NCI-H2171 treated with DMSO at 0.1 percent for 48 hours (cell line): ENCODE measurements around the gene RNU6-8.

Source experiments
- DNase-seq: peaks from one replicate; lab custom pipeline; 2025; lab: John Stamatoyannopoulos, UW

The RNU6-8 gene

GRCh38 chr14:32202998-32203882 is at the start of gene RNU6-8:
Gene RNU6-8 (minus strand): TSS chr14:32203269.
- DNase-seq: peak; percentile 94

- peak; percentile 87 for DNase-seq
Observed at GRCh38 chr14:32252030-32252670, 49.1 kb upstream of the RNU6-8 start.

- DNase-seq: no peak
Observed at GRCh38 chr14:32251530-32251929, 48.5 kb upstream of the RNU6-8 start.

- DNase-seq: no peak
Observed at GRCh38 chr14:32250681-32251080, 47.6 kb upstream of the RNU6-8 start.

- DNase-seq: no peak
Observed at GRCh38 chr14:32249780-32250179, 46.7 kb upstream of the RNU6-8 start.

GRCh38 chr14:32249371-32249770 is 46.3 kb upstream of the RNU6-8 start:
- no peak for DNase-seq

GRCh38 chr14:32246751-32247150 is 43.7 kb upstream of the RNU6-8 start:
- DNase-seq: no peak

GRCh38 chr14:32244404-32244803 is 41.3 kb upstream of the RNU6-8 start:
- no peak for DNase-seq

GRCh38 chr14:32233260-32233659 is 30.2 kb upstream of the RNU6-8 start:
- no peak for DNase-seq

GRCh38 chr14:32232481-32232880 is 29.4 kb upstream of the RNU6-8 start:
- DNase-seq: no peak

- DNase-seq: no peak
Observed at GRCh38 chr14:32230695-32231280, 27.7 kb upstream of the RNU6-8 start.

- no peak for DNase-seq
Observed at GRCh38 chr14:32230181-32230580, 27.1 kb upstream of the RNU6-8 start.

GRCh38 chr14:32226056-32226455 is 23.0 kb upstream of the RNU6-8 start:
- DNase-seq: no peak

GRCh38 chr14:32225378-32225920 is 22.4 kb upstream of the RNU6-8 start:
- no peak for DNase-seq

GRCh38 chr14:32224737-32225377 is 21.8 kb upstream of the RNU6-8 start:
- peak; percentile 92 for DNase-seq

- peak; percentile 98 for DNase-seq
Observed at GRCh38 chr14:32217301-32217700, 14.2 kb upstream of the RNU6-8 start.

GRCh38 chr14:32212833-32213232 is 9.8 kb upstream of the RNU6-8 start:
- no peak for DNase-seq

- no peak for DNase-seq
Observed at GRCh38 chr14:32211068-32211404, 8.0 kb upstream of the RNU6-8 start.

GRCh38 chr14:32209471-32209870 is 6.4 kb upstream of the RNU6-8 start:
- no peak for DNase-seq

GRCh38 chr14:32208490-32208889 is 5.4 kb upstream of the RNU6-8 start:
- DNase-seq: no peak

GRCh38 chr14:32206552-32206951 is 3.5 kb upstream of the RNU6-8 start:
- DNase-seq: no peak

- DNase-seq: no peak
Observed at GRCh38 chr14:32205984-32206383, 2.9 kb upstream of the RNU6-8 start.
